ENCODE results near the gene AATK.
"Not testable (repeated sequence)": the region's sequence is repeated elsewhere in the genome, so short reads cannot be mapped to it uniquely, and the experiment has no call there.

Gene AATK

GRCh38 chr17:81161972-81162371, 4.0 kb downstream of the AATK start:
- no peak for DNase-seq (ENCODE audit: low read depth)

GRCh38 chr17:81161536-81161935, 4.5 kb downstream of the AATK start:
- DNase-seq (ENCODE audit: low read depth) = no peak

- DNase-seq (ENCODE audit: low read depth) = no peak
These were observed 5.1 kb downstream of the AATK start for GRCh38 chr17:81160747-81161453.

- DNase-seq (ENCODE audit: low read depth) = no peak
These were observed 5.7 kb downstream of the AATK start for GRCh38 chr17:81160306-81160705.

- DNase-seq (ENCODE audit: low read depth) = no peak
These were observed 6.3 kb downstream of the AATK start for GRCh38 chr17:81159611-81160265.

- no peak for DNase-seq (ENCODE audit: low read depth)
These were observed 7.1 kb downstream of the AATK start for GRCh38 chr17:81158688-81159590.

- no peak for DNase-seq (ENCODE audit: low read depth)
These were observed 8.0 kb downstream of the AATK start for GRCh38 chr17:81157848-81158687.

- DNase-seq (ENCODE audit: low read depth) = no peak
These were observed 8.9 kb downstream of the AATK start for GRCh38 chr17:81156866-81157805.

- DNase-seq (ENCODE audit: low read depth) = no peak
These were observed 11.1 kb downstream of the AATK start for GRCh38 chr17:81154961-81155360.

GRCh38 chr17:81154016-81154415, 12.0 kb downstream of the AATK start:
- DNase-seq (ENCODE audit: low read depth) = not testable (repeated sequence)

GRCh38 chr17:81153340-81153803, 12.6 kb downstream of the AATK start:
- no peak for DNase-seq (ENCODE audit: low read depth)

GRCh38 chr17:81152288-81152828, 13.7 kb downstream of the AATK start:
- no peak for DNase-seq (ENCODE audit: low read depth)

GRCh38 chr17:81151278-81151677, 14.7 kb downstream of the AATK start:
- DNase-seq (ENCODE audit: low read depth) = no peak

GRCh38 chr17:81150377-81151077, 15.5 kb downstream of the AATK start:
- no peak for DNase-seq (ENCODE audit: low read depth)

GRCh38 chr17:81148986-81149533, 17.0 kb downstream of the AATK start:
- no peak for DNase-seq (ENCODE audit: low read depth)

- no peak for DNase-seq (ENCODE audit: low read depth)
These were observed 17.4 kb downstream of the AATK start for GRCh38 chr17:81148571-81148970.

- no peak for DNase-seq (ENCODE audit: low read depth)
These were observed 18.3 kb downstream of the AATK start for GRCh38 chr17:81147701-81148100.

- DNase-seq (ENCODE audit: low read depth) = not testable (repeated sequence)
These were observed 19.8 kb downstream of the AATK start for GRCh38 chr17:81146208-81146607.

- DNase-seq (ENCODE audit: low read depth) = no peak
These were observed 21.6 kb downstream of the AATK start for GRCh38 chr17:81144423-81144781.

Measured in stimulated activated CD4-positive, alpha-beta T cell treated with anti-CD3 and anti-CD28 coated beads, Interleukin-2, amount 100 ng/mL, for 4 hours (primary cell).